Measurements from ENCODE around the gene OR6C74.

OR6C74 gene

GRCh38 chr12:55244309-55244708 is at the start of gene OR6C74:
Gene OR6C74 (plus strand): TSS chr12:55244609. CDS start chr12:55247288, 2,679 bp downstream.
- DNase-seq (ENCODE audit: low read depth in 1 of 2, low spot score in 1 of 2): no peak

- DNase-seq (ENCODE audit: low read depth in 1 of 2, low spot score in 1 of 2): no peak
These were observed 23.7 kb upstream of the OR6C74 start, which contains the start of gene OR10A7 for GRCh38 chr12:55220725-55221124. Gene OR10A7 (plus strand): TSS chr12:55221025. CDS start chr12:55221025, 0 bp downstream.

GRCh38 chr12:55226523-55226922 is 17.9 kb upstream of the OR6C74 start:
- DNase-seq (ENCODE audit: low read depth in 1 of 2, low spot score in 1 of 2): no peak

- DNase-seq (ENCODE audit: low read depth in 1 of 2, low spot score in 1 of 2): no peak
These were observed 16.8 kb upstream of the OR6C74 start for GRCh38 chr12:55227643-55228042.

GRCh38 chr12:55246159-55246558 is 1.8 kb downstream of the OR6C74 start:
- DNase-seq (ENCODE audit: low read depth in 1 of 2, low spot score in 1 of 2): no peak

GRCh38 chr12:55250944-55251343 is 6.5 kb downstream of the OR6C74 start:
- DNase-seq (ENCODE audit: low read depth in 1 of 2, low spot score in 1 of 2): no peak

GRCh38 chr12:55253281-55253680 is 8.9 kb downstream of the OR6C74 start:
- DNase-seq (ENCODE audit: low read depth in 1 of 2, low spot score in 1 of 2): no peak

GRCh38 chr12:55256831-55257230 is 12.4 kb downstream of the OR6C74 start:
- DNase-seq (ENCODE audit: low read depth in 1 of 2, low spot score in 1 of 2): no peak

- DNase-seq (ENCODE audit: low read depth in 1 of 2, low spot score in 1 of 2): no peak
These were observed 13.9 kb downstream of the OR6C74 start for GRCh38 chr12:55258303-55258702.

- DNase-seq (ENCODE audit: low read depth in 1 of 2, low spot score in 1 of 2): no peak
These were observed 36.6 kb downstream of the OR6C74 start for GRCh38 chr12:55280991-55281390.

- DNase-seq (ENCODE audit: low read depth in 1 of 2, low spot score in 1 of 2): no peak
These were observed 45.6 kb downstream of the OR6C74 start for GRCh38 chr12:55289999-55290398.

Measured in activated CD4-positive, alpha-beta T cell treated with anti-CD3 and anti-CD28 coated beads, Interleukin-2, amount 50 U/mL, for 24 hours (primary cell).